NCI-H1105 treated with DMSO at 0.1 percent for 48 hours (cell line): ENCODE data around the gene BSG.
"Not testable (repeated sequence)": the region's sequence is repeated elsewhere in the genome, so short reads cannot be mapped to it uniquely, and the experiment has no call there.

ENCODE experiments used
- DNase-seq: peaks from one replicate; lab custom pipeline; 2025; lab: John Stamatoyannopoulos, UW

The BSG gene

DNA sequence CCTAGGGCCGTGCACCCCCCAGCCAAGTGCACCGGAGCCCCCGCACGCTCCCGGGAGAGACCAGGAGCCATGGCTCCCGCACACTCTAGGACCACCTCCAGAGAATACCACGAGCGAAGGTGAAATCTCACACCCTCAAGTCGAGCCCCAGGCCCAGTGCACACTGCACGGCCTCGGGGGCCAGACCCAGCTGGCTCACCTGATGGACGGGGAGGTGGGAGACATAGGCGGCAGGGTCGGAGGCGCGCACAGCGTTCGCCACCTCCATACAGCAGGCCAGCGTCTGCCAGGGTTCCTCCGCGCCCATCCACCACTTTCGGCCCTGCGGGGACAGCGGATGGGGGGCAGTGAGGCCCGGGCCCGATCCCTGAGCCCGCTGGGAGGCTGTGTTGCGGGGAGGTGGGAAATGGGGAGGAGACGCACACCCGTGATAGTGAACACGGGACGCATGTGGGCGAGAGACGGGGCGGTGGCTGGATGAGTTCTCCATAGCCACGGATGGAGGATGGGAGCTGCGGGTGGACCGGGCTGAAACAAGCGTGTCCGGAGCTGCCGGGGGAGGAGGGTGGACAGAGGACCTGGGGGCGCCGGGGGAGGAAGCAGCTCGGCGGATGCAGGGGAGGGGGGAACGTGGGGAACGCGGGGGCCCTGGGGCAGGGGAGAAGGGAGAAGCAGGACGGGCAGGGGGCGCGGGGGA lies 47.9 kb downstream of the BSG start:
- DNase-seq, result no peak

DNA sequence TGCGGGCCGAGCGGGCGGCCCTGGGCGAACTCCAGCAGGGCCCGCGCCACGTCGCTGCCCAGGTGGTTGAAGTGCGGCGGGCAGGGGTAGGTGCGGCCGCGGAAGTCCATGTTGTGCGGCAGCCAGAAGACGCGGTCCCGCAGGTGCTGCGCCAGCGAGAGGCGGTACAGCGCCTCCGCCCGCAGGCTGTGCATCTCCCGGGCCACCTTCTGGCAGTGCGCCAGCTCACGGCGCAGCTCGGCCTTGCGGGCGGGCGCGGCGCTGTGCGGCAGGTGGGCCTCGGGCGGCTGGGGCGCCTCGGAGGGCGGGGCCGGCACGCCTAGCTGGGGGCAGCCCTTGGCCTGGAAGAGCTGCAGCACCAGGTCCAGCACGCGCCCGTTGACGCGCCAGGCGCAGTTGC lies 48.8 kb downstream of the BSG start:
- DNase-seq, result not testable (repeated sequence)

DNA sequence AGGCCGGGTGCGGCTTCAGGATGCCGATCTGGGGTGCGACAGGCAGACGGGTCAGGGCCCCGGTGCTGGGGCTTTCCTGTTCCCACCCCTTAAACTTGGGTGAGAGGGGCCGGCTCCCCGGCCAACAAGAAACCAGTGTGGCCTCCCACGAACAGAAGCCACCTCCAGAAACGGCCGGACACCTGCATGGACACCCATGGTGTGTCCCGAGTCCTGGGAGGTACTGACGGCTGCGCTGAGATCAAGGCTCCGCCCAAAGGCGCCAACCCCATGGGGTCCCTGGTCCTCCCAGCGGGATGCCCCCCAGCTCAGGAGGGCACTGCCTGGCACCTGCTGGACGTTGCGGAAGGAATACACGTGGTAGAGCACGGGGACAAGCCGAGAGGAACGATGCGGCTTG lies 49.4 kb downstream of the BSG start:
- no peak for DNase-seq

DNA sequence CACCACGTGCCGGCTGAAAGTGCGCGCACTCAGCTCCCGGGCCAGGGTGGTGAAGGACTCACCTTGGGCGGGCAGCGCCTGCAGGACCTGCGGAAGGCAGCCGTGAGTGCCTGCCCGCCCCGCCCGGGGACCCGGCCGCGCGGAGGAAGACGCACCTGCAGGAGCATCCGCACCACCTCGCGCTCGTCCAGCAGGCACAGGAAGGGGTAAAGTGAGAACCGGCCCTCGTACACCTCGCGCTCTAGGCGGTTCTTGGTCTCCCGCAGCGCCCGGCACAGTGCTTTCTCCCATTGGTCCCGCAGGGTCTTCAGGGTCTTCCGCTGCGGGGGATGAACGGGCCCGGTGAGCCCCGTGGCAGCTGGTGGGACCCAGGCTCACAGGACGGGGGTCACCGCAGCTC lies 50.3 kb downstream of the BSG start:
- DNase-seq, result no peak

- no peak for DNase-seq
These were observed 51.0 kb downstream of the BSG start for GRCh38 chr19:623175-623916.

DNA sequence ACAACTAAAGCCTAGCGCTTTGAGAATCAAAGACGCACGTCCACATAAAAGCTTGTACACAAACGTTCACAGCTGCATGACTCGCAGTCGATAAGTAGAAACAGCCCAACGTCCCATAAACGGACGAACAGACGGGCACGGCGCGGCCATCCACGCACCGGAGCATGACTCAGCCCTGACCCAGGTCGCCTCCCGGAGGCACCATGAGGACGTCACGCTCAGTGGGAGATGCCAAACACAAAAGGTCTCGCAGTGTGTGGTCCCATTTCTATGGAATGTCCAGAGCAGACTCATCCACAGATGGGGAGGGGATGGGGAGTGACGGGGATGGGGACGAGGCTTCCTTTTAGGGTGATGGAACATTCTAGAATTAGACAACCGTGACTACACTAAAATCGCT lies 51.6 kb downstream of the BSG start:
- no peak for DNase-seq

GRCh38 chr19:624433-625109 lies 52.2 kb downstream of the BSG start:
- no peak for DNase-seq

GRCh38 chr19:625257-625656 lies 52.9 kb downstream of the BSG start:
- no peak for DNase-seq

GRCh38 chr19:626566-626965 lies 54.2 kb downstream of the BSG start:
- not testable (repeated sequence) for DNase-seq

- no peak for DNase-seq
These were observed 55.8 kb downstream of the BSG start for GRCh38 chr19:628168-628567.

DNA sequence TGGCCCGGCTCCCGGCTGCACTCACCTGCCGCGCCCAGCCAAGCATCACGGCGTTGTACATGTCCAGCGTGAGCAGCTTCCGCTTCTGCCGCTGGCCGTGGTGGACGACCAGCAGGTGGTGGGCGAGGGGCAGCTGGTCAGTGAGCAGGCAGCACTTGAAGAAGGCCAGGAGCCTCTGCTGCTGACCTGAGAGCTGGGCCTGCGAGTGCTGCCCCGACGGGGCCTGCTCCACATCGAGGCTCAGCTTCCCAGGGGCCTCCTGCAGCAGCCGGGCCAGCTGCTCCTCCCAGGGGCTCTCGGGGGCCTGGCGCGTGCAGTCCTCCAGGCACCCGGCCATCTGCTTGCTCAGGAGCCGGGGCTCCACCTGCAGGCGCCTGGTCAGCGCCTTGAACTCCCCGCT lies 57.1 kb downstream of the BSG start:
- not testable (repeated sequence) for DNase-seq

- no peak for DNase-seq
These were observed 57.7 kb downstream of the BSG start for GRCh38 chr19:629961-630714.

- DNase-seq, result no peak
These were observed 60.2 kb downstream of the BSG start for GRCh38 chr19:632579-633067.
